ENCODE data around the gene DMAP1.

- TF ChIP-seq SP1 (CRISPR knock-in tag; conservative IDR thresholded peaks at IDR 0.05) (no peak), IRF2 (CRISPR knock-in tag; IDR thresholded peaks at IDR 0.05; ENCODE audit: borderline replicate concordance, low read depth) (no peak), TCF7 (CRISPR knock-in tag; IDR thresholded peaks at IDR 0.05; ENCODE audit: low read depth) (no peak), ZNF423 (CRISPR knock-in tag; IDR thresholded peaks at IDR 0.05) (no peak), STAT6 (CRISPR knock-in tag; conservative IDR thresholded peaks at IDR 0.05; ENCODE audit: low read depth) (no peak), AFF4 (CRISPR knock-in tag; IDR thresholded peaks at IDR 0.05; ENCODE audit: borderline replicate concordance) (no peak), ZSCAN18 (CRISPR knock-in tag; IDR thresholded peaks at IDR 0.05) (no peak), TP53 (CRISPR knock-in tag; IDR thresholded peaks at IDR 0.05) (no peak), FOXK1 (CRISPR knock-in tag; IDR thresholded peaks at IDR 0.05) (no peak), USF1 (CRISPR knock-in tag; IDR thresholded peaks at IDR 0.05) (no peak)
- TF ChIP-seq, protein P1, sequence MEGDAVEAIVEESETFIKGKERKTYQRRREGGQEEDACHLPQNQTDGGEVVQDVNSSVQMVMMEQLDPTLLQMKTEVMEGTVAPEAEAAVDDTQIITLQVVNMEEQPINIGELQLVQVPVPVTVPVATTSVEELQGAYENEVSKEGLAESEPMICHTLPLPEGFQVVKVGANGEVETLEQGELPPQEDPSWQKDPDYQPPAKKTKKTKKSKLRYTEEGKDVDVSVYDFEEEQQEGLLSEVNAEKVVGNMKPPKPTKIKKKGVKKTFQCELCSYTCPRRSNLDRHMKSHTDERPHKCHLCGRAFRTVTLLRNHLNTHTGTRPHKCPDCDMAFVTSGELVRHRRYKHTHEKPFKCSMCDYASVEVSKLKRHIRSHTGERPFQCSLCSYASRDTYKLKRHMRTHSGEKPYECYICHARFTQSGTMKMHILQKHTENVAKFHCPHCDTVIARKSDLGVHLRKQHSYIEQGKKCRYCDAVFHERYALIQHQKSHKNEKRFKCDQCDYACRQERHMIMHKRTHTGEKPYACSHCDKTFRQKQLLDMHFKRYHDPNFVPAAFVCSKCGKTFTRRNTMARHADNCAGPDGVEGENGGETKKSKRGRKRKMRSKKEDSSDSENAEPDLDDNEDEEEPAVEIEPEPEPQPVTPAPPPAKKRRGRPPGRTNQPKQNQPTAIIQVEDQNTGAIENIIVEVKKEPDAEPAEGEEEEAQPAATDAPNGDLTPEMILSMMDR (IDR thresholded peaks at IDR 0.05): no peak
- TF ChIP-seq, protein P2, sequence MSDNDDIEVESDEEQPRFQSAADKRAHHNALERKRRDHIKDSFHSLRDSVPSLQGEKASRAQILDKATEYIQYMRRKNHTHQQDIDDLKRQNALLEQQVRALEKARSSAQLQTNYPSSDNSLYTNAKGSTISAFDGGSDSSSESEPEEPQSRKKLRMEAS (CRISPR knock-in tag; IDR thresholded peaks at IDR 0.05): no peak
- TF ChIP-seq, protein P3, sequence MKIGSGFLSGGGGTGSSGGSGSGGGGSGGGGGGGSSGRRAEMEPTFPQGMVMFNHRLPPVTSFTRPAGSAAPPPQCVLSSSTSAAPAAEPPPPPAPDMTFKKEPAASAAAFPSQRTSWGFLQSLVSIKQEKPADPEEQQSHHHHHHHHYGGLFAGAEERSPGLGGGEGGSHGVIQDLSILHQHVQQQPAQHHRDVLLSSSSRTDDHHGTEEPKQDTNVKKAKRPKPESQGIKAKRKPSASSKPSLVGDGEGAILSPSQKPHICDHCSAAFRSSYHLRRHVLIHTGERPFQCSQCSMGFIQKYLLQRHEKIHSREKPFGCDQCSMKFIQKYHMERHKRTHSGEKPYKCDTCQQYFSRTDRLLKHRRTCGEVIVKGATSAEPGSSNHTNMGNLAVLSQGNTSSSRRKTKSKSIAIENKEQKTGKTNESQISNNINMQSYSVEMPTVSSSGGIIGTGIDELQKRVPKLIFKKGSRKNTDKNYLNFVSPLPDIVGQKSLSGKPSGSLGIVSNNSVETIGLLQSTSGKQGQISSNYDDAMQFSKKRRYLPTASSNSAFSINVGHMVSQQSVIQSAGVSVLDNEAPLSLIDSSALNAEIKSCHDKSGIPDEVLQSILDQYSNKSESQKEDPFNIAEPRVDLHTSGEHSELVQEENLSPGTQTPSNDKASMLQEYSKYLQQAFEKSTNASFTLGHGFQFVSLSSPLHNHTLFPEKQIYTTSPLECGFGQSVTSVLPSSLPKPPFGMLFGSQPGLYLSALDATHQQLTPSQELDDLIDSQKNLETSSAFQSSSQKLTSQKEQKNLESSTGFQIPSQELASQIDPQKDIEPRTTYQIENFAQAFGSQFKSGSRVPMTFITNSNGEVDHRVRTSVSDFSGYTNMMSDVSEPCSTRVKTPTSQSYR (CRISPR knock-in tag; IDR thresholded peaks at IDR 0.05): no peak
Observed at GRCh38 chr1:44235808-44236207, 22.5 kb downstream of the DMAP1 start.
